GM12874 (cell line): ENCODE data around the gene CACTIN.

Experiments used
- CTCF ChIP-seq: IDR thresholded peaks from 2 replicates; pipeline ENCODE4 v1.5.1; 2011; ENCODE audit warnings: low read depth, mild to moderate bottlenecking, control low read depth, low read length, moderate library complexity; ENCODE audit not compliant: insufficient read depth

The CACTIN gene

GRCh38 chr19:3632739-3633558 lies 6.4 kb upstream of the CACTIN start:
- no peak for TF ChIP-seq CTCF

GRCh38 chr19:3632098-3632497 lies 5.5 kb upstream of the CACTIN start:
- TF ChIP-seq CTCF, result no peak

GRCh38 chr19:3631053-3631861 lies 4.7 kb upstream of the CACTIN start:
- TF ChIP-seq CTCF, result no peak

GRCh38 chr19:3627351-3627723 lies 747 bp upstream of the CACTIN start:
- TF ChIP-seq CTCF, result no peak

- no peak for TF ChIP-seq CTCF
Measured at GRCh38 chr19:3625996-3626472, 556 bp downstream of the CACTIN start.

GRCh38 chr19:3623716-3624115 lies 2.9 kb downstream of the CACTIN start:
- TF ChIP-seq CTCF, result no peak

- TF ChIP-seq CTCF, result no peak
Measured at GRCh38 chr19:3622224-3622623, 4.4 kb downstream of the CACTIN start.
